Colonic mucosa (tissue), 4 donors: ENCODE data around the gene FHOD3. TPM values are rescaled to one million over a fixed set of nuclear protein-coding genes. Genes with fewer than 3 reads are reported as not detected.

Experiments
- DNase-seq: peaks from one replicate; pipeline ENCODE4 v3.0.0-alpha.2; 2020
- H3K27ac ChIP-seq: fragments of 200-600 bp; one replicate; pipeline ENCODE4 v1.8.0; 2021
- H3K27me3 ChIP-seq: fragments of 200-600 bp; one replicate; pipeline ENCODE4 v1.8.0; 2021
- H3K36me3 ChIP-seq: fragments of 200-600 bp; one replicate; pipeline ENCODE4 v1.8.0; 2021
- H3K4me1 ChIP-seq: fragments of 200-600 bp; one replicate; pipeline ENCODE4 v1.8.0; 2021; ENCODE audit warnings: mild to moderate bottlenecking
- H3K4me3 ChIP-seq: fragments of 200-600 bp; one replicate; pipeline ENCODE4 v1.8.0; 2021
- H3K9ac ChIP-seq, 2 donors: one replicate each; pipeline ENCODE4 v1.7.0; 2013; ENCODE audit warnings: control low read depth in 2 of 2, low read depth in 2 of 2, low read length in 2 of 2
- H3K9me3 ChIP-seq: fragments of 200-600 bp; one replicate; pipeline ENCODE4 v1.8.0; 2021
- intact Hi-C: fragments of 100-400 bp; cut with DNase I; formaldehyde crosslinking; loops from one replicate; pipeline ENCODE4 v1.14.1; 2022
- total RNA-seq, 2 donors: library from RNA; stranded (reverse); fragmentation: NEBNext Ultra II Directional in 1 of 2; extraction: Animal tissue kit (Norgen Biotek cat#: 25700) in 1 of 2; gene quantifications; one replicate each; pipeline ENCODE4 v1.2.1, GENCODE V29; 2021
- TF ChIP-seq, protein P1 (sequence below): fragments of 200-600 bp; IDR thresholded peaks from one replicate; pipeline ENCODE4 v1.8.0; 2022; ENCODE audit warnings: antibody characterized with exemption, mild to moderate bottlenecking
- donor health status: healthy.
- donor health status: DM: no; HTN: no; CAD: no.
- donor health status: DM: no; HTN: no; CAD: no.

Gene FHOD3
- total RNA-seq, 2 donors from 2014 or later = 2.5 to 4.1 TPM

DNA sequence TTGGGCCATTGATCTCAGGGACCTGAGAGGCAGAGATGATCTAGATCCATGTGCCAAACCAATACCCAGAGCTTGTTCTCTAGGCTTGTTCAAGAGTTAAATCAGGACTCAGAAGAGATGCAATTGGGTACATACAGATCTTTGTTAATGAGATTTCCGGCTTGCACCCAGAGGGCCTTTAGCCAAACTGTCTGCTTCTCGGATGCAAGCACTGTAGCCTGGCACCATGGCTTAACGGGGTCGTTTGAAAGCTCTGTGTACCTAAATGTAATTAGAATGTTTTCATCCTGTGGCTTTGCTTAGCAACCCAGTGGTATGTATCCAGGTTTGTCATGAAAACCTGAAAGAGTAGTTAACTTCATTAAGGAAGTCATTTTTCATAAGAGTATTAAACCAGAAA, 437.1 kb downstream of the FHOD3 start:
- H3K27ac ChIP-seq = no peak overlapping the region
- no peaks in the 10 kb centered on the region for H3K4me1 ChIP-seq
- no peak overlapping the region for H3K9ac ChIP-seq
- H3K9me3 ChIP-seq = no peaks in the 10 kb centered on the region
- H3K4me3 ChIP-seq = no peak overlapping the region
- H3K27me3 ChIP-seq = no peaks in the 10 kb centered on the region
- TF ChIP-seq, protein P1, sequence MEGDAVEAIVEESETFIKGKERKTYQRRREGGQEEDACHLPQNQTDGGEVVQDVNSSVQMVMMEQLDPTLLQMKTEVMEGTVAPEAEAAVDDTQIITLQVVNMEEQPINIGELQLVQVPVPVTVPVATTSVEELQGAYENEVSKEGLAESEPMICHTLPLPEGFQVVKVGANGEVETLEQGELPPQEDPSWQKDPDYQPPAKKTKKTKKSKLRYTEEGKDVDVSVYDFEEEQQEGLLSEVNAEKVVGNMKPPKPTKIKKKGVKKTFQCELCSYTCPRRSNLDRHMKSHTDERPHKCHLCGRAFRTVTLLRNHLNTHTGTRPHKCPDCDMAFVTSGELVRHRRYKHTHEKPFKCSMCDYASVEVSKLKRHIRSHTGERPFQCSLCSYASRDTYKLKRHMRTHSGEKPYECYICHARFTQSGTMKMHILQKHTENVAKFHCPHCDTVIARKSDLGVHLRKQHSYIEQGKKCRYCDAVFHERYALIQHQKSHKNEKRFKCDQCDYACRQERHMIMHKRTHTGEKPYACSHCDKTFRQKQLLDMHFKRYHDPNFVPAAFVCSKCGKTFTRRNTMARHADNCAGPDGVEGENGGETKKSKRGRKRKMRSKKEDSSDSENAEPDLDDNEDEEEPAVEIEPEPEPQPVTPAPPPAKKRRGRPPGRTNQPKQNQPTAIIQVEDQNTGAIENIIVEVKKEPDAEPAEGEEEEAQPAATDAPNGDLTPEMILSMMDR = no peak
- DNase-seq = no peak
- H3K36me3 ChIP-seq = no peaks in the 10 kb centered on the region
- intact Hi-C loops = no loop called here

GRCh38 chr18:36735130-36735529, 437.6 kb downstream of the FHOD3 start:
- no peaks in the 10 kb centered on the region for H3K4me1 ChIP-seq
- H3K9me3 ChIP-seq = no peaks in the 10 kb centered on the region
- DNase-seq = no peak
- no peak overlapping the region for H3K27ac ChIP-seq
- H3K36me3 ChIP-seq = no peaks in the 10 kb centered on the region
- no peak overlapping the region for H3K4me3 ChIP-seq
- intact Hi-C loops = no loop called here
- TF ChIP-seq, protein P1 = no peak
- no peaks in the 10 kb centered on the region for H3K27me3 ChIP-seq
- H3K9ac ChIP-seq = no peak overlapping the region

DNA sequence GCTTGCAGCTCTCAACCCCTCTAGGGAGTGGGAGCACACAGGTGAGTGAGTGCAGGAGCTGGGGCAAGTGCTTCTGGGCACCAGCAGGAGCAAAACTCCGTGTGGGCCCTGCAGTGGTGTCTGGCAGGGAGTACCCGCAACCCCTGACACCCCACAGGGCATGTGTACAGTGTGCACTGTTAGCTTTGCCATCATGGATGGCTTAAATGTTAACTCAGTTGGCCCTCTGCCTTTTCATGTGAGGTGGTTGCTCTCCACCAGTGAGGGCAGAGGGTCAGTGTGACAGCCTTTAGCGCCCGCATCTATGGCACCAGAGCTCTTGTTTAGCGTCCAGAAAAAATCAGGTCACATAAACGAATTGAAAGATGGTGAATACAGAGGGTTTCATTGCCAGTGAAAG, 438.6 kb downstream of the FHOD3 start:
- intact Hi-C loops = no loop called here
- Histone ChIP-seq H3K9ac (no peak overlapping the region), H3K27ac (no peak overlapping the region), H3K4me3 (no peak overlapping the region), H3K27me3 (no peaks in the 10 kb centered on the region), H3K36me3 (no peaks in the 10 kb centered on the region), H3K4me1 (no peaks in the 10 kb centered on the region), H3K9me3 (no peaks in the 10 kb centered on the region)
- DNase-seq = no peak
- TF ChIP-seq, protein P1 = no peak

DNA sequence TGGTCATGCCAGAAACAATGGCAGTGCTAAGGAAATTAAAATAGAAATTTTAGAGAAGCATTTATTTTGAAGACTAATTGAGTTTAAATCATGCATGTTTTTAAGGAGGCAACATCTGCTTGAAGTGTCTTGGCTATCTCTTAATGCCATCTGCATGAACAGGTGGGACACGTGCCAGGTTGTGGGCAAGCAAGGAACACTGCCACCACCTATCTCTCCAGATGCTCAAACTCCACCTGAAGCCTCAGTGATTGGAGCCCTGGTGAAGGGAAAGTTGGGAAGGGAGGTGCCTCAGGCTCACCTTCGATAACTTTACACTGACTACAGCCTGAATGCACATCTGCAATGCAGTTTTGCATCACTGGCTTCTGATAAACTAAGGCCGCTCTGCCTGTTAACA, 439.8 kb downstream of the FHOD3 start:
- Histone ChIP-seq H3K9me3 (no peaks in the 10 kb centered on the region), H3K27me3 (no peaks in the 10 kb centered on the region), H3K4me1 (no peaks in the 10 kb centered on the region), H3K9ac (no peak overlapping the region), H3K36me3 (no peaks in the 10 kb centered on the region), H3K4me3 (no peak overlapping the region), H3K27ac (no peak overlapping the region)
- TF ChIP-seq, protein P1 = no peak
- DNase-seq = no peak
- intact Hi-C loops = no loop called here

DNA sequence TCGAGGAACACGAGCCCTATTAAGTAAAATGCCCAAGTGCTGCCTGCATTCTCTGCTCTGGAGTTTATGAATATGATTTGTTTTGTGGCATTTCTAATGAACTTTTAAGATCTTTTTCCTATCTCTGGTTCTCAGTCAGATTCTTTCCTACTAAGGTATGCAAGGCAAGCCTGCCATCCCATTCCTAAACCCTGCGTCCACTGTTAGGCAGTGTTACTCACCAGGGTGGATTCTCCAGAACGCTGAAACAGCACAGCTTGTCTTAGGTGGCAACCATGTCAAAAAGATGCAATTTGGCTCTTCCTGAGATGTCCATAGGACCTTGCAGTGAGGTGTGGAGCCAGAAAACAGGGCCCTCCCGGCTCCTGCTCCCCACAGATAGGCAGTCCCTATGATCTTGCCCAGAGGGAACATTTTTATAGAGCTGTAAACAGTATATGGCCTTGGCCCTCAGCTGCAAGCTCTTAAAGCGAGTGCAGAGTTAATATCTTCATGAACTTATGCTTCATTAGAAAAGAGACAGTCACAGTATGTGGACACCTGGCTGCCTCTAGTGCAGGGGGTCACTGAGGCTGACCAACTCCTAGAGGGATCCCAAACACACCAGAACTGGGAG, 446.9 kb downstream of the FHOD3 start:
- intact Hi-C loops = no loop called here
- no peak overlapping the region for H3K9ac ChIP-seq
- TF ChIP-seq, protein P1 = no peak
- H3K4me3 ChIP-seq = no peak overlapping the region
- H3K36me3 ChIP-seq = no peaks in the 10 kb centered on the region
- H3K27ac ChIP-seq = no peak overlapping the region
- no peaks in the 10 kb centered on the region for H3K4me1 ChIP-seq
- no peak for DNase-seq
- no peaks in the 10 kb centered on the region for H3K9me3 ChIP-seq
- H3K27me3 ChIP-seq = no peaks in the 10 kb centered on the region
